Amygdala (tissue), 56 donors: ENCODE data around the gene RASGEF1B.
"Not testable (repeated sequence)": the region's sequence is repeated elsewhere in the genome, so short reads cannot be mapped to it uniquely, and the experiment has no call there.

ENCODE experiments used
- DNase-seq, 56 donors: peaks; one replicate each; lab custom pipeline; 2025; lab: John Stamatoyannopoulos, UW

The RASGEF1B gene

DNA sequence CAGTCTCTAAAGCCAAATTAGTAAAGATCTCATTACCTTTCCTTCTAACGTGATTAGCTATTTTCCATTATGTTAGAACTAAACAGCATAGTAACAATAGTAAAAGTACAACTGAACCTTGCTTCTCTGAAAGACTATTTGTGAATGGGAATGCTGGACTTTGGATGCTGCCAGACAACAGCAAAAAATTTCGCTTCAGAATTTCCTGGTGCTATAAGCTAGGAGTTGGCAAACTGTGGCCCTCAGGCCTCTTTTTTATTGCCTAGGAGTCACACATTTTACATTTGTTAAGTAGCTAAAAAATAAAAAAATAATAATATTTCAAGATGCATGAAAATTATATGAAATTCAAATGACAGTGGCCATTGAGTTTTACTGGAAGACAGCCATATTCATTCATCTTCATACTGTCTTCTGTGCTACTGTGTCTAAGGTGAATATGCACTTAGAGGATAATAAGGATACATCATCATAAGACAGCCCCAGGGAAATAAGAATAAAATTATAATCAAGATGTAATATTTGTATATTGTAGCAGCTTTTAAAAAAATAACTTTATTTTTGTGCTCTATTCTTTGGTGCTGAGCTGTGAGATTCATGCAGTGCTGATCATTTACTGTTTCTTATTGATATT, 34.6 kb downstream of the RASGEF1B start:
- no peak for DNase-seq

GRCh38 chr4:81436096-81436495, 35.6 kb downstream of the RASGEF1B start:
- DNase-seq = no peak

GRCh38 chr4:81432825-81433224, 38.9 kb downstream of the RASGEF1B start:
- peak in 1 of 56 donors; percentile 7 for DNase-seq

DNA sequence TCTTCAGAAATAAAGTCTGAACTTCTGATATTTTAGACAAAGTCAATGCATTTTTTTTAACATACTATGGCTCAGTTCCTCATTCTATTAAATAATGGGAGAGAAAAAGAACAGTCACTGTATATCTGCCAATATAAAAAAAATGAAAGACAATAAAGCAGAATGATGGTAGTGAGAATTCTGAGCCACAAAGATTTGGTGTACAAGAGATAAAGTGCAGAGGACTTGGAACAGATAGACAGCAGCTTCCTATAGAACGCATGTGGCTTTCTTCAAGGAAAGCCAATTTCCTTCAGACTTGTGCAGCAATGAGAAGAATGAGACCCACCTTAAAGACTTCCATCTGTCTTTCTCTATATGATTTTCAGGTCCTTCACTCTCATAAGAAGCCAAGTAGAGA, 39.7 kb downstream of the RASGEF1B start:
- no peak for DNase-seq

GRCh38 chr4:81429607-81430006, 42.1 kb downstream of the RASGEF1B start:
- no peak for DNase-seq

- DNase-seq = no peak
These were observed 42.7 kb downstream of the RASGEF1B start for GRCh38 chr4:81429031-81429430.

DNA sequence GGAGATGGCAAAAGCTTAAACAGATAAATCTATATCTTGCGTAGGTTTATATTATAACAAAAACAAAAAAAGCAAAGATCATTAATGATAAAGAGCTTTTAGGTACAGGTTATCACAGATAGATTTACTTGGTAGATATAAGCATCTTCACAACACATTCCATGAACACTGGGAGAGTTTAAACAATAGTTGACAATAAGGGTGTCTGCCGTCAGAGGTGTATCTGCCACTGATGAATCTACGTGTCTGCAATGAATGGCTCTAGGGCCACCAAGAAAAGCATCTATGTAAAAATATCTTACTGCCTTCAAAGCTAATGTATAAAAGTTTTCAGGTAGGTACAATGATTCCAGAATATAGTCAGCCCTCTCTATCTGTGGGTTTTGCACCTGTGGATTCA, 43.7 kb downstream of the RASGEF1B start:
- no peak for DNase-seq

DNA sequence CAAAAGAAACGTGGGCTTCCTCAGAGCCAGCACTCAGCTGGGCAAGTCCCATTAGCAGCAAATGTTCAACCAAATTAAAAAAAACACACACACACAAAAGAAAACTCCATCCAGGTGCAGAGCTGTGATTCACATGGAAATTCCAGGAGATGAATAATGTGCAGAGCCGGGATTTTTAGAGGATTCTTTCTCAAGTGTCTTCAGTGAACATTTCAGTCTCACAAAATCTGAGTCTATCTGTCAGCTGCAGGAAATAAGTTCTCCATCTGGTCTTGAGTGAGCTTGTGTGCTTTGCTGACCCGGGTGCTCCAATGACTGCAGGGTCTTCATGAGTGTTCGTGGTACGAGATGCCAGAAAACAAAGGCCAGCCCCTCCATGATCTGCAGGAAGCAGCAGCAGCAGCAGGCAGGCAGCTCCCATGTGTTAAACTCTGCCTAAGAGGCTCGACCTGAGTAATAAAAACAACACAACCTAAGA, 44.3 kb downstream of the RASGEF1B start:
- peak in 2 of 56 donors; percentile 16 to 37 for DNase-seq

DNA sequence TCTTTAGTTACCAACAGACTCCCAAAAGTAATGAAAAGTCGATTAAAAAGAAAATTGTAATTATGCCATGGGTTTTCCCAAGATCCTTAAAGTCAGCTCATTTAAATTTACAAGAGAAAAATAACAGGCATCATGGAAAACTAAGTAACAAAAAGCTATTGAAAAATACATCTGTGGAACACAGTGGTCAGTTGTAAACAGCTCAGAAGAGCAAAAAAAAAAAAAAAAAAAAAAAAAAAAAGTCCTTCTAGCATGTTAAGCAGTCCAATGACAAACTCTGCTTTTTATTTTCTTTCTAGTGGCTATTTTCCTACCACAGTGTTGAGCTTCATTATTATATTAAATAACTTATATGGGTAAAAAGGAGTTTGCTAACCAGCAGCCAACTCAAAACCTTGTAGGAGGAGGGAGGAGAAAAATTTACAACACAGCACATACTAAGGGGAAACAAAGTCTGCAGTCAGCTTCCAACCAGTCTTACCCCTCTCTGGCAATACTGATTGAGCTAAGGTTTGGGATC, 44.9 kb downstream of the RASGEF1B start:
- no peak for DNase-seq

GRCh38 chr4:81424816-81425755, 46.6 kb downstream of the RASGEF1B start:
- DNase-seq = no peak

DNA sequence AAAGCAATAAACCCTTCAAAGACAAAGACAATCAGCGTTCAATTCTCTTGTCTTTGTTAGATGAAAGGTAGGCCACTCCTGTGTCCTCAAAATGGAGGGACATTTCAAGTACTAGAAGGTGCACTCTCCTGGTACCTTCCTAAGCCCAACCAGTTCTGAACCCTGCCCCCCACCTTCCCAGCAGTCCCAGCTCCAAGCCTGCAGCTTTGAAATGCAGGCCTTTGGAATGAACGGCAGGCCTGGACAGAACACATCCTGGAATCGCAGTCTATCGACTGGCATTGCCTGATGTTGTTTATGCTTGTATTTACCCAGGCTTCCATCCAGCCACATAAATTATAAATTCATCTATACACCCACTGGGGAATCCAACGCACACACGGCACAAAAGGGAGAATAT, 47.4 kb downstream of the RASGEF1B start:
- DNase-seq = no peak

DNA sequence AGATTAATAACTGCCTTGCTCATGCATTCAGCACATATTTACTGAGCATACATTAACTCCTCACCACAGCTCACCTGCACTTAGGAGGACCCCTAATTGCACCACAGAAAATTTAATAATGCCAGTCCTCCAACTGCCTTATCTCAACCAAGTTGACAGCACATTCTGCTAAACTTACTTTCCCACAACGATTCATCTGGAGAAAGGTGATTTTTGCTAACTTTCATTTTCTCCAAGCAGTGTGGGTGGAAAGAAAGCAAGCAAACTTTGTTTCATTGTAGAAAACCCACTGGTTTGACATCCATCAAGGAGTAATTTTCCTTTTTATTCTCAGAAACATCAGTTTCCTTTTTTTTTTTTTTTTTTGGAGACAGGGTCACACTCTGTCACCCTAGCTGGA, 49.1 kb downstream of the RASGEF1B start:
- DNase-seq = peak in 1 of 56 donors; percentile 8

DNA sequence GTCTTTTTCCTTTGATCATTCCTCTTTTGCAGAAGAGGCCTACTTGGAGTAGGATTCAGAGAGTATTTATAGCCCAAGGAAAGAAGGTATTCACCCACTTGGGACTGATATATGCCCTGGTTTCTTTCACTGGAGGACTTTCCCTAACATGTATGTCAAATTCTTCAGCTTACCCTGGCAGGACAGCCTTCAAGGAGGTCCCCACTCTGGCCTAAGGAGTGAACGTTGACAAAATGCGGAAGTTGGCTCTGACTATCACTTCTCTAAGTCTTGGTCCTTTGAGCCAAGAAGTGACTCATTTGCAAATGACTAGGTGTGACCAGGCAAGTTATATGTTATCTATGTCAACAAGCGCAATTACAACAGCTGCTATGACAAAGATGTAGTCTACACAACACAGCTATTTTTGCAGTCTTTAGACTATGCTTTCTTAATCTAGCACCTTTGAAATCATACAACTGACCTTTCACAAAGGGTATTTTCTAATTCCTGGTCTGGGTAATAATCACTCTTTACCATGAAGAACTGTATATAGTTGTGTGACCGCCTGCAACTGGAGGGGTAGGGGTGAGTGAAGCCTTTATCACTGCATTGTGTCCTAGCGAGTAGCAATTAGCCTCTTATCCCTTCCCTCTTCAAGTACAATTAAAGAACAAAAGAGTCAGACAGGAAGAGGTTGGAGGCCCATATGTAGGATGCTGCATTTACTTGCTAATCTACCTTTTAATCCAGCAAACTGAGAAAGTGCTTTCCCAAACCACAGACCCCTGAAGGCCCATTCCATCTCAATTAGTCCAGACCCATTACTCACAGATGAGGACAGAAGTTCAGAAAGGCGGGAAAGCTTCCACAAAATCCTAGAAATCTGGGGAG, 50.1 kb downstream of the RASGEF1B start:
- peak in 1 of 56 donors; percentile 11 for DNase-seq

DNA sequence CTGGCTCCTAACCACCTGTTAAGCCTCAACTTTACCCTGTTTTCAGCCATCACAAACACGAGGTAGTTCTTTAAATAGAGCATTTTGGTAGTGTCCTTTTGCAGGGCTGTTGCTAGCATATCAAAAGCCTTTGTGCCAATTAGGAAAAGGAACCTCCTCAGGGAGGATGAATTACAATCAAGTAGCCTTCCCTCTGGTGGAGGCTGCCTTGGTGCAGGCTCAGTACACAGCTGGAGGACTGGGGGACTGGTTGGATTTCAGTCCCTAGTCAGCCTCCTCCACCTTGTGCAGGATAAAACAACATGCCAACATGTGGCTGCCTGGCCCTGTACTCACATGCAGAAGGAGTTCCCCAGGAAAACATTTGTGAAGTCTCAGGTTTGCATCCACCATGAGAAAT, 53.1 kb downstream of the RASGEF1B start:
- no peak for DNase-seq

DNA sequence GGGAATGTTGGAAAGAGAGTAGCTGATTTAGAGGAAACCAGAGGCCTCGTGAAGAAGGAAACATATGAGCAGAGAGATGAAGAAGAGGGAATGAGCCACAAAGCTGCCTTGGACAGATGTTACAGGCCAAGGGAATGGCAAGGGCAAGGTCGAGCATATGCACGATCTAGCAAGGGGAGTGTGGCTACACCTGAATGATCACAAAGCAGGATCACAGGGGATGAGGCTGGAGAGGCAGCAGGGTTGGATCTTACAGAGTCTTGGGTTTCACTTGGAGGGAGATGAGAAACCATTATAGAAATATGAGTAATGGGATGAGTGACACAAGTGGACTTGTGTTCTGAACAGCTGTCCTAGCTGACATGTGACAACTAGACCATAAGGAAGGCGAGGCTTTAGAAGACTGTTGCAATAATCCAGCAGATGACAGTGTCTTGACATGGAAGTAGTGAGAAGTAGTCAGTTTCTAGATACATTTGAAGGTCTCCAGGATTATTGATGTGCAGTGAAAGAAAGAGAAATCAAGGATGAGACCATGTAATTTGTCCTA, 58.7 kb downstream of the RASGEF1B start:
- no peak for DNase-seq

DNA sequence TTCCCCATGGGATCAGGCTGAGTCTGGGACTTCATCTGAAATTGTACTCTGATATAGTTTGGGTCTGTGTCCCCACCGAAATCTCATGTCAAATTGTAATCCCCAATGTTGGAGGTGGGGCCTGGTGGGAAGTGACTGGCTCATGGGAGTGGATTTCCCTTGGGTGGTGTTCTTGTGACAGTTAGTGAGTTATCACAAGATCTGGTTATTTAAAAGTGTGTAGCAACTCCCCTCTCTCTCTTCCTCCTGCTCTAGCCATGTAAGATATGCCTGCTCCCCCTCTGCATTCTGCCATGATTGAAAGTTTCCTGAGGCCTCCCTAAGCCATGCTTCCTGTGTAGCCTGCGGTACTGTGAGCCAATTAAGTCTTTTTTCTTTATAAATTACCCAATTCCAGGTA, 61.0 kb downstream of the RASGEF1B start:
- no peak for DNase-seq

DNA sequence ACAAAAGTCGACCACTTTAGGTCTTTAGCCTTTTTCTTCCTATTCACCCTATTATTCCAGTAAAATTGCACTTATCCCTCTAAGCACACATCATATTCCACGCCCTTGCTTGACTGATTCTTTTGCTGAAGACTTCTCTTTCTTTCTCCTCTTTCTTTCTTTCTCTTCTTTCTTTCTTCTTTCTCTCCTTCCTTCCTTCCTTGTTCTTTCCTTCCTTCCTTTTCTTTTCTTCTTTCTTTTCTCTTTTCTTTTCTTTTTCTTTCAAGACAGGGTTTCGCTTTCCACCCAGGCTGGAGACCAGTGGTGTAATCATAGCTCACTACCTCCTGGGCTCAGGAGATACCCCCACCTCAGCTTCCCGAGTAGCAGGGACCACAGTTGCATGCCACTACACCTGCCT, 61.9 kb downstream of the RASGEF1B start:
- no peak for DNase-seq

- DNase-seq = no peak
These were observed 63.4 kb downstream of the RASGEF1B start for GRCh38 chr4:81408341-81408740.

DNA sequence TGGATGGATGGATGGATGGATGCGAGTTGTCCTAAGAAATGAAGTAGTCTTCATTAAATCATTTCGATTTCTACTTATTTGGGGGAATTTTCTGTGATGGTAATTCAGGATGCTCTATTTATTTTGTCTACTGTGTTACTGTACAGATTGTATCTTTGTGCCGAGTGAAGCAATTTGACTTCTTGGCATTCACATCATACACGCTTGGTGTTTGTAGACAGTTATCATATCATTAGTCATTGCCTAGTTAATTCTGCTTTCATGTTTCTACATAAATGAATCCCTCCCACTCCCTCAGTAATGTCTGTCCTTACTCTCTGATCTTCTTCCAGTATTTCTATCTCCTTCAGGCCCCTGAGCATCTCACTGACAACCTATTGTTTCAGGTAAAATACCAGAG, 64.0 kb downstream of the RASGEF1B start:
- no peak for DNase-seq

DNA sequence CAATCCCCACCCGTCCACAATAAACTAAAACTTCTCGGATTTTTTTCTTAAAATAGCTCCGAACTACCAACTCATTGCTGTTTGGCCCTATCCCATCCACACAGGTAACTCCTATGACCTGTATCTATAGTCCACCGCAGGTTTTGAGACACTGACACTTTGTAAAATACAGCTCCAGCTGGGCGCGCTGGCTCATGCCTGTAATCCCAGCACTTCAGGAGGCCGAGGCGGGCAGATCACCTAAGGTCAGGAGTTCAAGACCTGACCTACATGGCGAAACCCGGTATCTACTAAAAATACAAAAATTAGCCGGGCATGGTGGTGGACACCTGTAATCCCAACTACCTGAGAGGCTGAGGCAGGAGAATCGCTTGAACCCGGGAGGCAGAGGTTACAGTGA, 65.2 kb downstream of the RASGEF1B start:
- not testable (repeated sequence) for DNase-seq
